Glomerular endothelial cell (primary cell): ENCODE measurements around the gene EGFL8. TPM values are rescaled to one million over a fixed set of nuclear protein-coding genes. Genes with fewer than 3 reads are reported as not detected.
"Not testable (repeated sequence)": the region's sequence is repeated elsewhere in the genome, so short reads cannot be mapped to it uniquely, and the experiment has no call there.

Experiments used
- DNase-seq: peaks from one replicate; pipeline ENCODE4 v3.0.0-alpha.2; 2011; ENCODE audit warnings: low read depth, low spot score; ENCODE audit errors: extremely low read depth
- total RNA-seq: library from RNA; depleted of rRNA; stranded (reverse); fragments of >200 nt; gene quantifications from 2 replicates; pipeline ENCODE4 v1.2.3, GENCODE V29; 2015

EGFL8 gene
- 6.1 and 7.1 TPM in 2 replicates for total RNA-seq

DNA sequence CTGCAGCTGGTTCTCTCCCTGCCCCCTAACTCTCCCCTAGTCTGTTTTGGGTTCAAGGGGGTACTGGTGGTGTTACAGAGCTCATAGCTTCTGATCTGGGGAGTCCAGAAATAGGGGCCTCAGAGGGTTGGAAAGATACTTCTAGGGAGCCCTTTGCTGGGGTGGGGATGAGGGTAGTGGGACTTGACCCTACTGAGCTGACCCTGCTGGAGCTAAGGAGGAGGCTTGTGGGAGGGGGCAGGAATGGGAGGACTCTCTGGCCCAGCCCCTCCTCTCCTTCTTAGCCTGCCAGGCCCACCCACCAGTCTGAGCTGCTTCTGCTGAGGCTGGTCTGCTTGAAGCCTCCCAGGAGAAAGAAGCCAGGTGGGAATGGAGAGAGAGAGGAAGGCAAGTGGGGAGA lies at the start of gene EGFL8:
Gene EGFL8 (plus strand): TSS at position 301 of the 400 bp plus-strand sequence. CDS start 1,571 bp downstream, outside the sequence.
- no peak for DNase-seq

DNA sequence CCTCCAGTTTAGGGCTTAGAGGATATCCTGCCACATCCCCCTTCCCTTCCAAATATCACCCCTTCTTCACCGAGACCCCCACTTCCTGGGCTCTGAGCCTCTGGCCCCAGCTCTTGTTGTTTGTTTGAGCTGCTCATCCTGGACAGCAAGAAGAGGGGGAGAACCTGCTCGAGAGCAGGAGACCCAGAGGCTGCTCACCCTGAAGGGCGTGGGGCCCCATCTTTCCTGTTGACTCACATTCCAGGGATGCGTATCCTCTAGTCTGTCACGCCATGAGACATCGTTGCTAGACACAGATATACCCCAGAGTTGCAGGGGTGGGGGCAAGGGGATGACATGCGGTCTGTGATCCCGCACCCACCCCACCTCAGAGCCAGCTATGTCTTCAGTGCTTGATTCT lies 49.6 kb upstream of the EGFL8 start:
- no peak for DNase-seq

DNA sequence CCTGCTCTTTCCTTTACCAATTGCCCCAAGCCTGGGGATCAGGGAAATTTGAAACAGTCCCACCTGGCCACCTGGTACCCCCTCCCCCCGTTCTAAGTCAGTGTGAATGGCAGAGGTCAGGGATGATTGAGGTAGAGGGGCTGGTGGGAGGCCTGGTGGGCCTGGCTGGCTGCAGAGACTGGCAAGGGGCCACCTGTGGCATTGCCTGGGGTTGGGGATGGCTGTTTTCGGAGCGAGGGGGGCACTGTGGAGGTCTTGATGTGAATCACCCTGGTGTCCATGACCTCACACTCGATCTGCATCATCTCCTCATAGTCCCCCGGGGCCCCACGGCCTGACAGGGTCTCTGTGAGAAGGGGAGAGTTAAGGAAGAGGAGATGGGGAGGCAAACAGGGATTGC lies 48.8 kb upstream of the EGFL8 start:
- DNase-seq = no peak

DNA sequence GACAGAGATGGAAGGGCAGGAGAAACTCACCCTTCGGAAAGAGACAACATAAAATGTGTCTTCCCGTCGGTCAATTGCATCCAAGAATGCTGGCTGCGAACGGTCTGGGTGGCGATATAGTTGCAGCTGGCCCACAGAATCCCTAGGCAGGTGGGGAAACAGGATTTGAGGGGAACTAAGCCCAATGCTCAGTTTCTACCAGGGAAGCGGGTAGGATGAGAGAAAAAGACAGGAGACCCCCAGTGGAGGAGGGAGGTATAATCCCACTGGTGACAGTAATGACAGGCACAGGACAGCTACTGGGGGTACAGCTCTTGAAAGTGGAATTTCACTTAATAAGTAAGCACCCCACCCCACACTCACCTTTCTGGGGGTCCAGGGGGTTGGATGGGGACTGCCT lies 47.7 kb upstream of the EGFL8 start:
- DNase-seq = no peak

DNA sequence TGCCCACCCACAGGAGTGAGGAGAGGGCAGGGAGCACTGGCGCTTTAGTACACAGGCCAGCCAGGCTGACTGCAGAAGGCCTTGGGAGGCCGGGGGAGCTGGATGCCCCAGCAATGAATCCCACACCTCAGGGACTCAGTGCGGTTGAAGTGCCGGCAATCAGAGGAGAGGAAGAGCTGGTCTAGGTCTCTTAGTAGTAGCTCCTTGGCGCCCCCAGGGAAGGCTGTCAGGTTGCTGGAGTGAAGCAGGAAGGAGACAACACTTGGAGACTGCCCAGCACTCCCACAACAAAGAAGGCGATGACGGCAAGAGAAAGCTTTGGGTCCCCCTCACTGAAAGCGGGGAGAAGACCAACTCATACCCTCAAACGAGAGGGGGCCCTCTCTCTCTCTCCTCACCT lies 46.9 kb upstream of the EGFL8 start:
- no peak for DNase-seq

DNA sequence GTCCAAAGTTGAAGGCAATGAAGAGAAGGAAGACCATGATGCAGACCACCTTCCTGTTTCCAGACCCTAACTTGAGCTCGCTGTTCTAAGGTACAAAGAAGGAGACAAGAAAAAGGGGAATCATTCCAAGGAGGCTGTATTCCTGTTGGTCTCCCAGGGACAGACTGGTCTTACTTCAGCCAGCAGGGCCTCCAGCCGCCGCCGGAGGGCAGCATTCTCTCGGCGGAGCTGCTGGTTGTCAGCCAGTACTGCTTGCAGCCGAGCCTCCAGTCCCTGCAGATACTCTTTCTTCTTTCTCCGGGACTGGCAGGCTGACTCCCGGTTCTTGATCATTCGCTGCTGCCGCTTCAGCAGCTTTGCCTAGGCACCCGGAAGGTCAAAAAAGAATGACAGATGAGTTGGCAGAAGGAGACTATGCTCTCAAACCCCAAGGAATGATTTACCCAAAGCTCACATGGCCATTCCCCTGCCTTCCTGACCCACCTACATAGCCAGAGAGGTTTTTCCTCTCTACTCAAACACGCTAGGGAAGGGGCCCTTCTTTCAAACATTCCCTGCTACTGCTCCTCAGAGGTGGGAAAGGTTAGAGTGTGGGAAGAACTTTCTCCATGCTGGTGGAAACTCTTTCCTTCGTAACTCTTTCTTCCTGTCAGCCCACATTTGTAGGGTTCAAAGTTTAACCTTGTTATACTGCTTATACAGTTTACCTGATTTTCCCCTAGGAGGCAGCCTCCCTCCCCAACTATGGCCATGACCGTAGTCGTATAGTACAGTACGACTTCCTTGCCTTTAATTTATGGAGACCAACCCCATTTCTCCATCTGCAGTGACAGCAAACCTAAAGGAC lies 45.4 kb upstream of the EGFL8 start:
- no peak for DNase-seq

DNA sequence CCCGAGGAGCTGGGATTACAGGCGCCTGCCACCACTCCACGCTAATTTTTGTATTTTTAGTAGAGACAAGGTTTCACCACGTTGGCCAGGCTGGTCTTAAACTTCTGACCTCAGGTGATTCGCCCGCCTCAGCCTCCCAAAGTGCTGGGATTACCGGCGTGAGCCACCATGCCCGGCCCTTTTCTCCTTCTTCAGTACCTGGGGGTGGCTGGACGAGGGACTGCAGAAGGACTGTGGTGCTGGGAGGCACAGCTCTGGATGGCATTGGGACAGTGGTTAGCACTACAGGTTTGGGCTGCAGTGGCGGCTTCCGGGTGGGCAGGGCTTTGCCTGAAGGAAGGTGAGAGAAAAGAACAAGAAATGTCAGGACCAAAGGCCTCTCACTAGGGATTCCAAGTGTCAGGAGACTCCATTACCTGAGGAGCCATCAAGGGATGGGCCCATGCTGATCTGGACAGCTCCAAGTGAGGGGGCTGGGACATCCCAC lies 43.8 kb upstream of the EGFL8 start:
- DNase-seq = no peak

DNA sequence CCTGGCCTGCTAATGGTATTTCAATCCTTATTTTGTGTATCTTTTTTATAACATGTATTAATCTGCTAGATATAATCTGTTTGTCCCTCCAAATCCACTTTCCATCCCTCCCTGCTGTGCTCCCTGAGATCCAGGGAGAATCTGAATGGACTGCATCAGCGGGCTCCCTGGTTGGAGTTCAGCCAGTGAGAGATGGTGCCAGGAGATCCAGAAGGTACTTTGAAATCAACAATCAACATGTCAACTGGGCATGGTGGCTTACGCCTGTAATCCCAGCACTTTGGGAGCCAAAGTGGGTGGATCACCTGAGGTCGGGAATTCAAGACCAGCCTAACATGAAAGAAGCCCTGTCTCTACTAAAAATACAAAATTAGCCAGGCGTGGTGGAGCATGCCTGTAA lies 40.7 kb upstream of the EGFL8 start:
- DNase-seq = no peak

DNA sequence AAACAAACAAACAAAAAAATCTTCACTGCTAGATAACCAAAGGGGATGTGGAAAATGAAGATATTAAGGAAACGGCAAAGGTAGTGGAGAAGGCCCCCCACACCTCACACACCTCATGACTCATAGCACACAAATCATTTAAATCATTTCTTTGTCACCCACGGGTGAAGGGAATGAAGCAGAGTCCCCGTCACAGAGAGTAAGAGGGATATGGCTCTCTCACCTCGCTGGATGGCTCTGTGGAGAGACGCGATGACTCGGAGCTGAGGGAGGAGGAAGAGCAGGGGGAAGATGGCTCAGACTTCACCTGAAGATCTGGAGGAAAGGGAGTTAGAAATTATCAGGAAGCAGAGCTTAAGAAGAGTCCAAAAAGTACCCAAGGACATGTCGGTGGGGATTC lies 37.5 kb upstream of the EGFL8 start:
- DNase-seq = no peak

DNA sequence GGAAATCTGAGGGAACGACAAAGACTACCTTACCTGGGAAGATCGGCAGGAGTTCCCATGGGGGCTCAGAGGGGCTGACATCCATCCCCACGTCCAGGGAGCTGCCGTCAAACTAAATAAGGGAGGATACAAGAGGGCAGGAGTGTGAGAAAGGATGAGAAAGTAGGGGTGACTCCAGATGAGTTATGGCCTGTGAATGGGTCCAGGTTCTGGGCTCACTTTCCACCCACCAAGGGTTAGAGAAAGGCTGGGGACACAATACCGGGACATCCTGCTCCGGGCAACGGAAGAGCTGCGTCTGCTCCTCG lies 37.0 kb upstream of the EGFL8 start:
- DNase-seq = no peak

DNA sequence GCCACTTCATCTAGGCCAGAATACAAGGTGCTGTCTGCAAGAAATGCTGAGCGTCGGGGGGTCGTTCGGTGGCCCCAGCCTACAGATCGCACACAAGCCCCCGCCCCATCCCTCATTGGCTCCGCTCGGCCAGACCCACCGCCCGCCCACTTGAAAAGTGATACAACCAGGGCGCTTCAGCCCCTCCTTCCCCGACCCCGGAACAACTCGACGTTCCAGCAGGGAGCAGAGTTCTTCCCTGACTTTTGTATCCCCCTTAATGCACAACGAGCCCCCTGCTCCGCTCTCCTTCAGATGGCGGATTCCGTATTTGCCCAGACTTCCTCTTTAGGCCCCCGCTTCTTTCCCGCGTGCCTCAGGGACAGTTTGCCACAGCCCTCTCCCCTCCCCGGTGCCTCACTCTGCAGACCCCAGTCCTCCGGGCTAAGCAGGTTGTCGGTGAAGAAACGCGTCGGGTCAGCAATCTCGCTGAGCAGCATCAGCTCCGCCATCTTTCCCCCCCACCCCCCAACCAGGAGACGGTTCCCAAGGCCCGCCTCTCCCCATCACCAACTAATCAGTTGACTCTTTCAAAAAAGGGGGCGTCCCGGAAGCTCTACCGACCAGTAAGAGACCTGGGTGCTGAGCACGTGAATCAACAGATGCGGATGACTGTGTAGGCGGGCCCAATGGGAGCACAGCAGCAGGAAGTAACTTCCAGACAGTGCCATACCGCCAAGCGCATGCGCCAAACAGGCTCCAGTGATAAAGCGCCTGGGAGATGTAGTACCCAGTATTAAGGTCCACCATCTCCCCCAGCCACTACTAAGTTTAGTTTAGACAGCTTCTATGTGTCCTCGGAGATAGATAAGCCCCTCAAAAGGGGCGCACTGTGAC lies 36.4 kb upstream of the EGFL8 start, which contains the start of gene ATF6B:
Gene ATF6B (minus strand): TSS at position 530 of the 876 bp plus-strand sequence. CDS start 39 bp downstream, at position 491.
- peak; percentile 92 for DNase-seq

DNA sequence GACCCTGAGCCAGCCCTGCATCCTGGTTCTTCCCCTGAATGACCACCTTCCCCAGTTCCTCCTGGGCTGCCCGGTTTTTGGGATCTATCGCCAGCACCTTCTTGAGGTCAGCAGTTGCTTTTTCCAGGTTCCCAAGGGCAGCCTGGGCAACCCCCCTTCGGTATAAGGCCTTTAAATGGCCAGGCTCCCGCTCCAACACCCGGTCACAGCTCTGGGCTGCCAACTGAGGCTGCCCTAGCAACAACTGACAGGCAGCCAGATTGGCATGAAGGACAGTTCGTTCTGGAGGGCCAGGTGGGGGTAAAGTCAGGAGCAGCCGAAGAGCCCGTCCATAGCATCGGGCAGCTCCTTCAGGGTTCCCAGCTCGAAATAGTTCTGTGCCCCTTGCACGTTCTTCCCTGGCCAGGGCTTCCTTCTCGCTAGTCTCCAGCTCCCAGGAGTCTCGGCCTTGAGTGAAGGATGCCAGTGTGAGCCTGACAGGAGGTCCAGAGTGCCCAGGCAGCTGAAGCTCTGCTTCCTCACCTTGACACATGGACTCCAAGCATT lies 35.6 kb upstream of the EGFL8 start:
- no peak for DNase-seq

DNA sequence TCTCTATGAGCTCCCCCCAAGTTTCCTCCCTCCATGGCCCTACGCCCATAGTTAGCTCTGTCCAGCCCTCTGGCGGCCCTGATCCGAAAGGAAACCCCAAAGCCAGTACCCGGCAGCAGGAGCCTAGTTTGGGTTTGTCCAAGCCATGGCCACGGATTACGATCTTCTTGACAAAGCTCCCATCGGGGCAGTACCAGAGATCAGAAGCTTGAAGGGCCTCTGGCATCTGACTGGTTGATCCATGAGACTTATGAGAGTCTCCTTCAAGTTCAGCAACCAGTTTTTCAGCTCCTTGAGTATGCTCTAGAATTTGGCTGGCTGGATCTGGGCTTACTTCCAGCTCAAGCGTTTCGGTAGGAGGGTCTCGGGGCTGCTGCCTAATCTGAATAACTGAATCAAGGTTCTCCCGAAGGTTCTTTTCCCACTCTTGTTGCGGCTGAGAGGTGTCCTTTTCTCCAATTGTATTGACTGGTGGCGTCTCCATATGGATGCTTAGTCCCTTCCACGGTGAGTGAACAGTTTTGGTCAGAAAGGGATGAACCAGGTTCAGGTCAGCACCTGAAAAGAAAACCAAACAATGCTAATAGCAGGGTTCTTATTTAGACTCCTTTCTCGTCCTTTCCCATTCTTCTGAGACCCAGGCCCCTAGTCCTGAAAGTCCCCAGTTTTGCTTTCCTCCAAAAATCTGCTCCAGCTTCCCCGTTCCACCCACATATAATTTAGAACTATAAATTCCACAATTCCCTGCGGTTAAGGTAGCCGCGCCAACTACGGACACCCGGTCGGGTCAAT lies 34.9 kb upstream of the EGFL8 start:
- no peak for DNase-seq

DNA sequence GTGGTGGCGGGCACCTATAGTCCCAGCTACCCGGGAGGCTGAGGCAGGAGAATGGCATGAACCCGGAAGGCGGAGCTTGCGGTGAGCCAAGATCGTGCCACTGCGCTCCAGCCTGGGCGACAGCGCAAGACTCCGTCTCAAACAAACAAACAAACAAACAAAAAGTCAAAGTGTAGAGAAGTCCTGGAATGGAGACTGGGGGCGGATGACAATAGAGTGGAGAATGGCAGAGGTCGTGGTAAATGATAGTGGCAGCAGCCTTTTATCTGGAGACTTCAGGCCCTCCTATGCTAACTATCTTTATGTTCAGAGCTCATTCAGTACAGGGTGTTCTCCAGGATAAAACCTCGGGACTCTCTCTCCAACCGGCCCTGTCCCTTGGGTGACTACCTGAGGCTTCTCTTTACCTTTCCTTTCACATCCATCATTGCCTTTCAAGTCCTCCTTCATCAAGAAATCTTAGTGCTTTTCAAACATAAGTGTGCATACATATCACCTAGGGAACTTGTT lies 32.9 kb upstream of the EGFL8 start:
- DNase-seq = no peak

DNA sequence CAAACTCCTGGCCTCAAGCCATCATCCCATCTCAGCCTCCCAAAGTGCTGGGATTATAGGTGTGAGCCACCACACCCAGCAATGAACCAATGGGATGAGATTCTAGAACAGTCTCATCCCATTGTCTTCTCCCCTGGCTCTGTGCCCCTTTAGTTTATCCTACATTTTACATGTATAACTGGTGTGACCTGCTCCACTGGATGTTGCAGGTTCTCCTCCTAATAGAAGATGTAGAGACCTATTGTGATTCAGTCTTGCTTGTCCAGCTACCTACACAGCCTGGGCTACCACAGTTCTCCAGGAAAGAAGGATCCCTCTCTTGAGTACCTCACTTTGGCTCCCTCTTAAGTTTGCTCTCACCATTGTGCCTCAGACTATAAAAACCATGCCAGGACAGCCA lies 32.3 kb upstream of the EGFL8 start:
- DNase-seq = no peak

DNA sequence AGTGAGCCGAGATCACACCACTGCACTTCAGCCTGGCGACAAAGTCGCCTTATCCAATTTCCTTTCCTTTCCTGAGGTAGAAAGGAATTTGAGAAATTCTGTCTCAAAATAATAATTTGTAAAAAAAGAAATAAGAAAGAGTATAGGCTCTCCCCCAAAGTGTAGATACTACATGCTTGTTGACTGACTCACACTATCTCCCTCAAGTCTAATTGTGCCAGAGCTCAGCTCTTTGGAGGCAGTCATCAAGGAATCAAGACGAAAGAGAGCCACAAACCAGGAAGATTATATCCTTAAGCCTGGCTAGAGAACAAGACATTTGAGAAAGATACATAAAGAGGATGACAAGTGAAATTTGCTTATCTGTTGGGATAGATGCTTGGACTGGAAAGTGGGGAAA lies 30.6 kb upstream of the EGFL8 start:
- no peak for DNase-seq

DNA sequence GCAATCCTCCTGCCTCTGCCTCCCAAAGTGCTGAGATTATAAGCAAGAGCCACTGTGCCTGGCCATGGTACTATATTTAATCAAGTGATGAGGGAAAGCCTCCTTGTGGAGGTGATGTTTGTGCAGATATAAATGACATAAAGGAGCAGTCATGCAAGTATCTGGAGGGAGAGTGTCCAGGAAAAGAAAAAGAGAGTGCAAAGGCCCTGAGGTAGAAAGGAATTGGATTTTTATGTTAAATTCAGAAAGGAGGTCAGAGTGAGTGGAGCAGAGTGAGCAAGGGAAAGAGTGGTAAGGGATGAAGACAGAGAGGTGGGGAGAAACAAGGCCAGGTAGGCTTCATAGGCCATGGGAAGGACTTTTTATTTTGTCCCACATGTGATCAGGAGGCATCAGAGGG lies 26.9 kb upstream of the EGFL8 start:
- no peak for DNase-seq

DNA sequence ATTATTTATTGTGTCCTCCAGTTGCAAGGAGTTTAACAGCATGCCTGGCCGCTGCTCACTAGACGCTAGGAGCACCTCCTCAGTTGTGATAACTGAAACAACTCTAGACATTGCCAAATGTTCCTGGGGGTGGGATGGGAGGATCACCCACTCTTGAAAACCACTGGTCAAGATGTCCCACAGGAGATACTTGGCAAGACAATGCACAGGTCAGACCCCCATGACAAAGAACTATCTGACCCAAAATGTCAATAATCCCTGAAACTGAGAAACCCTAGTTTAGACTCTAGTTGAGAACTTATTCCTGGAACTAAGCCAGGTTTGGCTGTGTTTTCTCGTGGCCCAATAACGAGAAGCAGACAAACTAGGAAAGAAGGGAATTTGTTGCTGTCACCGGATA lies 24.8 kb upstream of the EGFL8 start:
- DNase-seq = no peak

DNA sequence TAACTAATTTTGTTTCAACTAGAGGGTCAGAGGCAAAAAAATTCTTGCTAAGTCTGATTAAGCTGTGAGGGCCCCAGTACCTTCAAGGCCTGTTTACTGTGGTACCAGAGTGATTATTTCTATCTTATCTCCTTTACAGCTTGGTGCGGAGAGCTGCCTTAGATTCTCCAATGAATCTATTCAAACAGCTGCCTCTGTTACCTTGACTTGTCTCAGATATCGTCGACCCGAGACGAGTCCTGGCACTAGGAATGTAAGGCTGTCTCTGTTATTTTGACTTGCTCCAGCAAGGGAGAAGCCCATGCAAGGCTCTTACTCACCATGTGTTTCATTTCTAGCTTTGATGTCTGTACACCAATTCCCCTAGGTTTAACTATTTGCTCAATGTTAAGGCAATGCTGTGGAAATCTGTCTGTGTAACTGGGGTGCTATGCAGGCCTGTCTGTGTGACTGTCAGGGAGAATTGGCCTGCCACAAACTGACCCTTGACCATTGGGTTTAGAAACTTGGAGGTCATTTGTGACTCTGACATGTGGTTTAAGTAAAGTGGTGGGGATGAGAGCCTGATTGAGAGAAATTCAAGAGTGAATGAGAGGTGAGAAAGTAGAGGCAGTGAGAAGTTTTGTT lies 23.9 kb upstream of the EGFL8 start:
- DNase-seq = no peak

DNA sequence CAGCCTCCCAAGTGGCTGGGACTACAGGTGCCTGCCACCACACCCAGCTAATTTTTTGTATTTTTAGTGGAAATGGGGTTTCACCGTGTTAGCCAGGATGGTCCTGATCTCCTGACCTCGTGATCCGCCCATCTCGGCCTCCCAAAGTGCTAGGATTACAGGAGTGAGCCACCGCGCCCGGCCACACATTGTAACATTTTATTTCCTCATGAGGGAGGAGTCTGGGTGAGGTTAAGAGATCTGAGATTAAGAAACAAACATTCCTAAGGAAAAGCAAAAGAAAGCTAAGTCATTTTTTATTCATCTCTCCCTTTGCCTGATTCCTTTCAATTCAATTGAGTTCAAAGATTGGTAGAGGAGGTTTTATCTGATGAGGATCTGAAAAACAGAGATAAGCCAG lies 20.2 kb upstream of the EGFL8 start:
- not testable (repeated sequence) for DNase-seq
